ENCODE data around the gene MTG1. TPM values are rescaled to one million over a fixed set of nuclear protein-coding genes. Genes with fewer than 3 reads are reported as not detected.

Gene MTG1
- total RNA-seq, 1 experiment from 2014 or later = 26.9 TPM

DNA sequence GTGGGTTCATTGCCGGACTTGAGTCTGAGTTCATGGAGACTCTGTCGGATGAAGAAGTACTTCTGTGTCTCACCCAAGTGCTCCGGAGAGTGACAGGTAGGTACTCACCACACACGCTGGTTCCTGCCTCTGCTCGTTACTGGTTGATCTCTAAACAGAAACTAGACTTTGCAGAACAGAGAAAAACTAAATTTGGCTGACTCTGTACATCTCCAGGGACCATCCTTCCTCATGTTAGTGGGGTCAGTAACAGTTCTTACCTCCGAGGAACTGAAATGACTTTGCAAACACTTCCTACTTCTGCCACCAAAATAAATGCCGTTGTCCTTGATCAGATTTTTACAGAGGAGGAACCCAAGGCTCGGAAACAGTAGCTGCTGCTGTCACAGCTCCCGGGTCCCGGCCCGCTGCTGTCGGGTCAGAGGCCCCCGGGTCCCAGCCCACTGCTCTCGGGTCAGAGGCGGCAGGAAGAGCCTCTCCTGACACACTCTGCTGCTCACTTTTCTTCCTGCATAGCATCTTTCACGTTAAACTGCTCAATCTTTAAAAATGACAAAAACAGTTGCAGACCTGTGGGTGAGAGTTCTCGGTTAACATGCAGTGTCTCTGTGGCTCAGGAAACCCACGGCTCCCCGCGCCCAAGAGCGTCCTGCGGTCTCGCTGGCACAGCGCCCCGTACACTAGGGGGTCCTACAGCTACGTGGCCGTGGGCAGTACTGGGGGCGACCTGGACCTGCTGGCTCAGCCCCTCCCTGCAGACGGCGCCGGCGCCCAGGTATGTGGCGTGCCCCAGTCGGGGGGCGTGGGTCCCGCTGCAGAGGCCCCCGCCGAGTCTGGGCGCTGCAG is 4.8 kb upstream of the MTG1 start:
- H3K4me2 ChIP-seq (ENCODE audit: low read depth, low read length, poor library complexity, severe bottlenecking) = peak overlapping the region; percentile 82
- peaks cover 42% of the 10 kb centered on the region for H3K4me1 ChIP-seq (ENCODE audit: low read length)
- H3K36me3 ChIP-seq (ENCODE audit: insufficient read depth, low read length) = no peaks in the 10 kb centered on the region
- no peaks in the 10 kb centered on the region for H3K9me3 ChIP-seq (ENCODE audit: low read length)
- H3K27ac ChIP-seq (ENCODE audit: low read length) = peak overlapping the region; percentile 79
- peak overlapping the region; percentile 66 for H3K9ac ChIP-seq (ENCODE audit: low read length)
- peaks cover 1% of the 10 kb centered on the region; the same call in 1 of the 2 replicates for H3K79me2 ChIP-seq (ENCODE audit: low read length)
- H3K27me3 ChIP-seq (ENCODE audit: low read length) = no peaks in the 10 kb centered on the region
- peak overlapping the region; percentile 89 for H2AFZ ChIP-seq (ENCODE audit: low read length)
- peak overlapping the region; percentile 64 for H3K4me3 ChIP-seq (ENCODE audit: low read length)
- peak; percentile 97 for DNase-seq
- no peaks in the 10 kb centered on the region for H4K20me1 ChIP-seq (ENCODE audit: insufficient read depth, low read depth, low read length)
- no peaks in the 10 kb centered on the region for H3K9me2 ChIP-seq (replicated peaks; ENCODE audit: insufficient read depth, low read length)

- Histone ChIP-seq H3K36me3 (ENCODE audit: insufficient read depth, low read length) (peaks cover 2% of the 10 kb centered on the region), H4K20me1 (ENCODE audit: insufficient read depth, low read depth, low read length) (no peaks in the 10 kb centered on the region), H2AFZ (ENCODE audit: low read length) (no peak overlapping the region), H3K4me3 (ENCODE audit: low read length) (peak overlapping the region; percentile 64; the same call in 1 of the 2 replicates), H3K9me2 (replicated peaks; ENCODE audit: insufficient read depth, low read length) (no peaks in the 10 kb centered on the region), H3K27ac (ENCODE audit: low read length) (peak overlapping the region; percentile 79; the same call in 1 of the 2 replicates), H3K9me3 (ENCODE audit: low read length) (no peaks in the 10 kb centered on the region), H3K4me1 (ENCODE audit: low read length) (peaks cover 52% of the 10 kb centered on the region), H3K9ac (ENCODE audit: low read length) (peak overlapping the region; percentile 66; the same call in 1 of the 2 replicates), H3K4me2 (ENCODE audit: low read depth, low read length, poor library complexity, severe bottlenecking) (peak overlapping the region; percentile 82), H3K27me3 (ENCODE audit: low read length) (no peaks in the 10 kb centered on the region), H3K79me2 (ENCODE audit: low read length) (peaks cover 16% of the 10 kb centered on the region)
- no peak for DNase-seq
These were observed 3.2 kb upstream of the MTG1 start for GRCh38 chr10:133390597-133391248.

DNA sequence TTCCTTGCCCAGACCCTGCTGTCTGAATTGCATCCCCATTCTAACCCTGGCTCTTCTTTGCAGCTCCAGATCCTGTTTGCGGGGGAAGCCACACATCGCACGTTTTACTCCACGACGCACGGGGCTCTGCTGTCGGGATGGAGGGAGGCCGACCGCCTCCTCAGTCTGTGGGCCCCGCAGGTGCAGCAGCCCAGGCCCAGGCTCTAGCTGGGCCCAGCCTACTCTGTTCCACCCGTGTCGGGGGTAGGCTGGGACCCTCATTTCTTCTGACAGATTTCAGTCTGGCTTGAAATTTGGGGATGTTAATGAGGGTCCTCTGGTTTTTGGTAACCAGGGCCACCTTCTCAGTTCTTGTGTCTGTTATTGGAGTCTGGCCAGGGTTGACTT is 2.7 kb upstream of the MTG1 start:
- Histone ChIP-seq H3K4me1 (ENCODE audit: low read length) (peaks cover 52% of the 10 kb centered on the region), H4K20me1 (ENCODE audit: insufficient read depth, low read depth, low read length) (no peaks in the 10 kb centered on the region), H3K9me3 (ENCODE audit: low read length) (no peaks in the 10 kb centered on the region), H3K9ac (ENCODE audit: low read length) (no peak overlapping the region), H3K27me3 (ENCODE audit: low read length) (no peaks in the 10 kb centered on the region), H3K79me2 (ENCODE audit: low read length) (peaks cover 22% of the 10 kb centered on the region), H3K4me3 (ENCODE audit: low read length) (no peak overlapping the region), H3K27ac (ENCODE audit: low read length) (no peak overlapping the region), H3K36me3 (ENCODE audit: insufficient read depth, low read length) (peaks cover 7% of the 10 kb centered on the region), H3K9me2 (replicated peaks; ENCODE audit: insufficient read depth, low read length) (no peaks in the 10 kb centered on the region), H3K4me2 (ENCODE audit: low read depth, low read length, poor library complexity, severe bottlenecking) (no peak overlapping the region), H2AFZ (ENCODE audit: low read length) (no peak overlapping the region)
- DNase-seq = no peak

- H3K36me3 ChIP-seq (ENCODE audit: insufficient read depth, low read length) = peaks cover 9% of the 10 kb centered on the region
- H3K27me3 ChIP-seq (ENCODE audit: low read length) = no peaks in the 10 kb centered on the region
- H3K27ac ChIP-seq (ENCODE audit: low read length) = no peak overlapping the region
- H3K4me2 ChIP-seq (ENCODE audit: low read depth, low read length, poor library complexity, severe bottlenecking) = no peak overlapping the region
- H3K9me2 ChIP-seq (replicated peaks; ENCODE audit: insufficient read depth, low read length) = no peaks in the 10 kb centered on the region
- peaks cover 25% of the 10 kb centered on the region for H3K79me2 ChIP-seq (ENCODE audit: low read length)
- no peaks in the 10 kb centered on the region for H3K9me3 ChIP-seq (ENCODE audit: low read length)
- peaks cover 52% of the 10 kb centered on the region for H3K4me1 ChIP-seq (ENCODE audit: low read length)
- DNase-seq = no peak
- no peak overlapping the region for H3K9ac ChIP-seq (ENCODE audit: low read length)
- no peaks in the 10 kb centered on the region for H4K20me1 ChIP-seq (ENCODE audit: insufficient read depth, low read depth, low read length)
- H2AFZ ChIP-seq (ENCODE audit: low read length) = no peak overlapping the region
- H3K4me3 ChIP-seq (ENCODE audit: low read length) = no peak overlapping the region
These were observed 2.0 kb upstream of the MTG1 start for GRCh38 chr10:133391761-133392518.

DNA sequence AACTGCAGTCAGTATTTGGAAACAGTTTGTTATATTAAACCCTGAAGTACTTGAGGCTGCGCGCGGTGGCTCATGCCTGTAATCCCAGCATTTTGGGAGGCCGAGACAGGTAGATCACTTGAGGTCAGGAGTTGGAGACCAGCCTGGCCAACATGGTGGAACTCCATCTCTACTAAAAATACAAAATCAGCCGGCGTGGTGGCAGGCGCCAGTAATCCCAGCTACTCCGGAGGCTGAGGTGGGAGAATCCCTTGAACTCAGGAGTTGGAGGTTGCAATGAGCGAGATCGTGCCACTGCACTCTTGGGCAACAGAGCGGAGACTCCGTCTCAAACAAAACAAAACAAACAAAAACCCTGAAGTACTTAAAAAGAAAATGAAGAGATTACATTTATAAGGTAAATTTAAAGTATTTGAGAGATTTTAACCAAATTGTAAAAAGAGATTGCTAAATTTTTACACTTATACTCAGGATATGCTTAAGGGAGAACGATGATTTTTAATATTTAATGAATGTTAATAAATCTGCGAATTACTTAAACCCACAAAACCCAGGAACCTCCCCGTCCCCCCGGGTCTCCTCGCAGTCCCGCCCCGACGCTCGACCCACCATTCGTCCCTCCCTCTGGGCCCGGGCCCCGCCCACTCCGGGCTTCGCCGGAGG is 425 bp upstream of the MTG1 start:
- H3K4me2 ChIP-seq (ENCODE audit: low read depth, low read length, poor library complexity, severe bottlenecking) = peak overlapping the region; percentile 70
- peak overlapping the region; percentile 46 for H3K9ac ChIP-seq (ENCODE audit: low read length)
- no peaks in the 10 kb centered on the region for H3K27me3 ChIP-seq (ENCODE audit: low read length)
- H4K20me1 ChIP-seq (ENCODE audit: insufficient read depth, low read depth, low read length) = no peaks in the 10 kb centered on the region
- H3K36me3 ChIP-seq (ENCODE audit: insufficient read depth, low read length) = peaks cover 12% of the 10 kb centered on the region
- H3K4me1 ChIP-seq (ENCODE audit: low read length) = peaks cover 47% of the 10 kb centered on the region
- H3K9me2 ChIP-seq (replicated peaks; ENCODE audit: insufficient read depth, low read length) = no peaks in the 10 kb centered on the region
- peaks cover 33% of the 10 kb centered on the region for H3K79me2 ChIP-seq (ENCODE audit: low read length)
- H2AFZ ChIP-seq (ENCODE audit: low read length) = 0 out of 2 replicates have a peak overlapping the region, but pooled peaks have one; percentile 51
- no peak for DNase-seq
- peak overlapping the region; percentile 33 for H3K4me3 ChIP-seq (ENCODE audit: low read length)
- no peaks in the 10 kb centered on the region for H3K9me3 ChIP-seq (ENCODE audit: low read length)
- H3K27ac ChIP-seq (ENCODE audit: low read length) = no peak overlapping the region

GRCh38 chr10:133394801-133395221 is 854 bp downstream of the MTG1 start:
- peaks cover 36% of the 10 kb centered on the region for H3K4me1 ChIP-seq (ENCODE audit: low read length)
- DNase-seq = peak; percentile 44
- peaks cover 12% of the 10 kb centered on the region for H3K36me3 ChIP-seq (ENCODE audit: insufficient read depth, low read length)
- peak overlapping the region; percentile 56; the same call in 1 of the 2 replicates for H2AFZ ChIP-seq (ENCODE audit: low read length)
- peaks cover 34% of the 10 kb centered on the region for H3K79me2 ChIP-seq (ENCODE audit: low read length)
- H4K20me1 ChIP-seq (ENCODE audit: insufficient read depth, low read depth, low read length) = no peaks in the 10 kb centered on the region
- H3K9me2 ChIP-seq (replicated peaks; ENCODE audit: insufficient read depth, low read length) = no peaks in the 10 kb centered on the region
- H3K27me3 ChIP-seq (ENCODE audit: low read length) = no peaks in the 10 kb centered on the region
- peak overlapping the region; percentile 97 for H3K4me2 ChIP-seq (ENCODE audit: low read depth, low read length, poor library complexity, severe bottlenecking)
- peak overlapping the region; percentile 98 for H3K4me3 ChIP-seq (ENCODE audit: low read length)
- no peaks in the 10 kb centered on the region for H3K9me3 ChIP-seq (ENCODE audit: low read length)
- H3K27ac ChIP-seq (ENCODE audit: low read length) = peak overlapping the region; percentile 56; the same call in 1 of the 2 replicates
- peak overlapping the region; percentile 96 for H3K9ac ChIP-seq (ENCODE audit: low read length)

- Histone ChIP-seq H3K4me2 (ENCODE audit: low read depth, low read length, poor library complexity, severe bottlenecking) (no peak overlapping the region), H3K36me3 (ENCODE audit: insufficient read depth, low read length) (peaks cover 12% of the 10 kb centered on the region)
These were observed 2.2 kb downstream of the MTG1 start for GRCh38 chr10:133396035-133396624.

More at GRCh38 chr10:133396035-133396624, 2.2 kb downstream of the MTG1 start:
- Histone ChIP-seq H3K27ac (ENCODE audit: low read length) (no peak overlapping the region), H3K4me3 (ENCODE audit: low read length) (no peak overlapping the region), H3K4me1 (ENCODE audit: low read length) (peaks cover 25% of the 10 kb centered on the region), H3K79me2 (ENCODE audit: low read length) (peaks cover 37% of the 10 kb centered on the region), H3K9ac (ENCODE audit: low read length) (no peak overlapping the region), H3K9me2 (replicated peaks; ENCODE audit: insufficient read depth, low read length) (no peaks in the 10 kb centered on the region), H2AFZ (ENCODE audit: low read length) (no peak overlapping the region), H3K27me3 (ENCODE audit: low read length) (no peaks in the 10 kb centered on the region), H4K20me1 (ENCODE audit: insufficient read depth, low read depth, low read length) (no peaks in the 10 kb centered on the region), H3K9me3 (ENCODE audit: low read length) (no peaks in the 10 kb centered on the region)
- DNase-seq = no peak

All from Karpas-422 (cell line).